ENCODE measurements around the gene ERBB4.

Gene ERBB4

GRCh38 chr2:212465456-212465855 is 73.1 kb downstream of the ERBB4 start:
- TF ChIP-seq CTCF (IDR thresholded peaks at IDR 0.05) = no peak

- TF ChIP-seq CTCF (IDR thresholded peaks at IDR 0.05) = no peak
Observed at GRCh38 chr2:212454149-212454548, 84.5 kb downstream of the ERBB4 start.

- TF ChIP-seq CTCF (IDR thresholded peaks at IDR 0.05) = no peak
Observed at GRCh38 chr2:212451786-212452231, 86.8 kb downstream of the ERBB4 start.

GRCh38 chr2:212448698-212449097 is 89.9 kb downstream of the ERBB4 start:
- TF ChIP-seq CTCF (IDR thresholded peaks at IDR 0.05) = no peak

- TF ChIP-seq CTCF (IDR thresholded peaks at IDR 0.05) = no peak
Observed at GRCh38 chr2:212441821-212442220, 96.8 kb downstream of the ERBB4 start.

- no peak for TF ChIP-seq CTCF (IDR thresholded peaks at IDR 0.05)
Observed at GRCh38 chr2:212441141-212441540, 97.5 kb downstream of the ERBB4 start.

GRCh38 chr2:212428681-212429478 is 109.7 kb downstream of the ERBB4 start:
- TF ChIP-seq CTCF (IDR thresholded peaks at IDR 0.05) = no peak
